Measurements from ENCODE around the gene SPTAN1.
A peak's percentile ranks its signal among the peaks of the same experiment; 100 is the strongest.

The SPTAN1 gene

GRCh38 chr9:128634111-128634510, 81.7 kb downstream of the SPTAN1 start:
- Histone ChIP-seq H3K27ac (ENCODE audit: low read depth, low read length) (no peak overlapping the region), H3K79me1 (ENCODE audit: low read length) (peaks cover 17% of the 10 kb centered on the region), H3K14ac (ENCODE audit: low read length) (no peak overlapping the region), H2BK120ac (ENCODE audit: insufficient read depth, low read length, poor library complexity) (no peak overlapping the region), H2BK12ac (ENCODE audit: low read length) (no peak overlapping the region), H4K91ac (ENCODE audit: low read depth, low read length) (no peak overlapping the region), H4K8ac (ENCODE audit: low read depth, low read length) (no peak overlapping the region), H3K4me3 (ENCODE audit: low read depth, low read length) (no peak overlapping the region), H3K23ac (ENCODE audit: low read length) (no peak overlapping the region), H3K36me3 (ENCODE audit: control insufficient read depth in 1 of 2, insufficient read depth in 2 of 2, low read length in 2 of 2) (peaks cover 61 to 66% of the 10 kb centered on the region in 2 experiments), H3K27me3 (ENCODE audit: insufficient read depth, low read length) (no peaks in the 10 kb centered on the region), H3K18ac (ENCODE audit: low read length) (no peak overlapping the region), H4K12ac (ENCODE audit: low read depth, low read length) (no peak overlapping the region), H2AK5ac (ENCODE audit: low read length) (no peak overlapping the region), H2BK5ac (ENCODE audit: low read depth, low read length, poor library complexity) (no peak overlapping the region), H3K9me3 (ENCODE audit: insufficient read depth, low read depth, low read length) (peaks cover 2% of the 10 kb centered on the region), H3K4ac (ENCODE audit: low read depth, low read length) (no peak overlapping the region), H3K9ac (ENCODE audit: low read length) (no peak overlapping the region), H2AFZ (ENCODE audit: insufficient read depth, low read length, poor library complexity) (no peak overlapping the region), H3K4me1 (ENCODE audit: control insufficient read depth in 1 of 2, insufficient read depth in 2 of 2, low read length in 2 of 2) (peaks cover 14 to 17% of the 10 kb centered on the region in 2 experiments), H3K4me2 (ENCODE audit: low read length) (no peak overlapping the region), H3K79me2 (ENCODE audit: control insufficient read depth, insufficient read depth, low read length, poor library complexity) (no peaks in the 10 kb centered on the region)
- DNase-seq: no peak
- no CpG with 5 or more reads among the region's 10 CpGs for WGBS (ENCODE audit: extremely low coverage, insufficient coverage, insufficient read length)

- H3K27ac ChIP-seq (ENCODE audit: low read depth, low read length): peak overlapping the region; percentile 16
- H3K4me1 ChIP-seq (ENCODE audit: control insufficient read depth in 1 of 2, insufficient read depth in 2 of 2, low read length in 2 of 2): peaks cover 14 to 17% of the 10 kb centered on the region in 2 experiments
- H3K36me3 ChIP-seq (ENCODE audit: control insufficient read depth in 1 of 2, insufficient read depth in 2 of 2, low read length in 2 of 2): peaks cover 54 to 63% of the 10 kb centered on the region in 2 experiments
- peak overlapping the region; percentile 1 for H3K9ac ChIP-seq (ENCODE audit: low read length)
- H2BK5ac ChIP-seq (ENCODE audit: low read depth, low read length, poor library complexity): peak overlapping the region; percentile 22
- WGBS (ENCODE audit: extremely low coverage, insufficient coverage, insufficient read length): no CpG with 5 or more reads among the region's 26 CpGs
- peaks cover 17% of the 10 kb centered on the region for H3K79me1 ChIP-seq (ENCODE audit: low read length)
- H2BK12ac ChIP-seq (ENCODE audit: low read length): peak overlapping the region; percentile 1
- peak overlapping the region; percentile 1 for H3K14ac ChIP-seq (ENCODE audit: low read length)
- H2AFZ ChIP-seq (ENCODE audit: insufficient read depth, low read length, poor library complexity): no peak overlapping the region
- H3K23ac ChIP-seq (ENCODE audit: low read length): no peak overlapping the region
- no peak overlapping the region for H4K12ac ChIP-seq (ENCODE audit: low read depth, low read length)
- peak overlapping the region; percentile 9 for H4K91ac ChIP-seq (ENCODE audit: low read depth, low read length)
- peaks cover 2% of the 10 kb centered on the region for H3K9me3 ChIP-seq (ENCODE audit: insufficient read depth, low read depth, low read length)
- no peak overlapping the region for H3K4me3 ChIP-seq (ENCODE audit: low read depth, low read length)
- peak overlapping the region; percentile 5 for H3K18ac ChIP-seq (ENCODE audit: low read length)
- H3K4ac ChIP-seq (ENCODE audit: low read depth, low read length): no peak overlapping the region
- H4K8ac ChIP-seq (ENCODE audit: low read depth, low read length): peak overlapping the region; percentile 15
- no peaks in the 10 kb centered on the region for H3K79me2 ChIP-seq (ENCODE audit: control insufficient read depth, insufficient read depth, low read length, poor library complexity)
- H3K27me3 ChIP-seq (ENCODE audit: insufficient read depth, low read length): no peaks in the 10 kb centered on the region
- peak overlapping the region; percentile 51 for H2AK5ac ChIP-seq (ENCODE audit: low read length)
- H2BK120ac ChIP-seq (ENCODE audit: insufficient read depth, low read length, poor library complexity): no peak overlapping the region
- no peak for DNase-seq
- H3K4me2 ChIP-seq (ENCODE audit: low read length): peak overlapping the region; percentile 4
Measured at GRCh38 chr9:128634651-128635262, 82.4 kb downstream of the SPTAN1 start.

DNA sequence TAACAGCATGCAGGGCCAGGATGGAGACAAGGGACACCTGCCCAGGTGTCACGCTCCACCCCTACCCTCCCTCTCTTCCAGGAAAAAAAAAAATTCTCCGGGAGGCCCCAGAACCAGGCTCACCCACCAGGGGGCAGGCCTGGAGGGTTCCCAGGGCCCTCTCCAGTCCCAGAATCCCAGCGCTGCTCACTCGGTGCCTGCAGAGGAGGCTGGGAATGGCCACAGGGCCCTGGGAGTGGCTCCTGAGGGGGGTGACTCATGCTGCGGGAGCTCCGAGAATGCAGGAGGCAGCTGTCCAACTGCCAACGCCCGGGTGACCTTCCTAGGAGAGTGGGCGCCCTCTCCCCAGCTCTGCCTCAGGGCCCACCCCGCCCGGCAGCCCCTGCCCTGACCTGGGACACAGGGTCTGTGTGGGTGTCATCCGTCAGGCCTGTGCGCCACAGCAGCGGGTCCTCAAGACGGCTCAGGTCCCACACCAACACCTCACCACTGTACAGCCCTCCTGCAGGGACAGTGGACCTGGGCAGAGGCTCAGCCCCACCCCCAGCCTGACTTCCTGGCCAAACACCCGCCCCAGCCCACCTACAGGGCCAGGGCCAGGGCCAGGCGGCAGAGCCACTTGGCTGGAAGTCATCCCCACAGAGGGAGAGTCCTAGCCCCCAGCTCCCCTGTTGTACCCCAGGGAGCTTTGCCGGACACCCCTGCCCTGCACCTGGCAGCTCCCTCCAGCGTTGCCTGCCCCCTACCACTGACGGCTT, 83.1 kb downstream of the SPTAN1 start:
- Histone ChIP-seq H3K79me1 (ENCODE audit: low read length) (peaks cover 17% of the 10 kb centered on the region), H3K4me2 (ENCODE audit: low read length) (peak overlapping the region; percentile 56)
- WGBS (ENCODE audit: extremely low coverage, insufficient coverage, insufficient read length): no CpG with 5 or more reads among the region's 20 CpGs

GRCh38 chr9:128636024-128636390, 83.6 kb downstream of the SPTAN1 start:
- peak overlapping the region; percentile 32 for H3K4ac ChIP-seq (ENCODE audit: low read depth, low read length)

More for the DNA sequence above, 83.1 kb downstream of the SPTAN1 start:
- peak overlapping the region; percentile 52 for H2BK5ac ChIP-seq (ENCODE audit: low read depth, low read length, poor library complexity)
- peak overlapping the region; percentile 20 for H3K14ac ChIP-seq (ENCODE audit: low read length)
- peak overlapping the region; percentile 15 for H2BK120ac ChIP-seq (ENCODE audit: insufficient read depth, low read length, poor library complexity)
- H2AFZ ChIP-seq (ENCODE audit: insufficient read depth, low read length, poor library complexity): no peak overlapping the region
- no peak overlapping the region for H3K23ac ChIP-seq (ENCODE audit: low read length)
- peaks cover 3% of the 10 kb centered on the region for H3K9me3 ChIP-seq (ENCODE audit: insufficient read depth, low read depth, low read length)
- peak overlapping the region; percentile 20 for H4K8ac ChIP-seq (ENCODE audit: low read depth, low read length)
- H3K18ac ChIP-seq (ENCODE audit: low read length): peak overlapping the region; percentile 18
- peak overlapping the region; percentile 87 for H3K27ac ChIP-seq (ENCODE audit: low read depth, low read length)
- H4K91ac ChIP-seq (ENCODE audit: low read depth, low read length): peak overlapping the region; percentile 68
- no peak overlapping the region for H3K4me3 ChIP-seq (ENCODE audit: low read depth, low read length)
- peaks cover 51 to 61% of the 10 kb centered on the region in 2 experiments for H3K36me3 ChIP-seq (ENCODE audit: control insufficient read depth in 1 of 2, insufficient read depth in 2 of 2, low read length in 2 of 2)
- H2AK5ac ChIP-seq (ENCODE audit: low read length): peak overlapping the region; percentile 32
- H3K4ac ChIP-seq (ENCODE audit: low read depth, low read length): peak overlapping the region; percentile 32
- H3K79me2 ChIP-seq (ENCODE audit: control insufficient read depth, insufficient read depth, low read length, poor library complexity): no peaks in the 10 kb centered on the region
- peak overlapping the region; percentile 6 for H4K12ac ChIP-seq (ENCODE audit: low read depth, low read length)
- peaks cover 14 to 17% of the 10 kb centered on the region in 2 experiments for H3K4me1 ChIP-seq (ENCODE audit: control insufficient read depth in 1 of 2, insufficient read depth in 2 of 2, low read length in 2 of 2)
- H3K9ac ChIP-seq (ENCODE audit: low read length): no peak overlapping the region
- DNase-seq: peak; percentile 99
- peak overlapping the region; percentile 5 for H2BK12ac ChIP-seq (ENCODE audit: low read length)
- no peaks in the 10 kb centered on the region for H3K27me3 ChIP-seq (ENCODE audit: insufficient read depth, low read length)

More at GRCh38 chr9:128636024-128636390, 83.6 kb downstream of the SPTAN1 start:
- Histone ChIP-seq H3K4me3 (ENCODE audit: low read depth, low read length) (no peak overlapping the region), H3K27me3 (ENCODE audit: insufficient read depth, low read length) (no peaks in the 10 kb centered on the region), H3K4me1 (ENCODE audit: control insufficient read depth in 1 of 2, insufficient read depth in 2 of 2, low read length in 2 of 2) (peaks cover 14 to 17% of the 10 kb centered on the region in 2 experiments), H3K23ac (ENCODE audit: low read length) (no peak overlapping the region), H4K12ac (ENCODE audit: low read depth, low read length) (peak overlapping the region; percentile 6), H3K4me2 (ENCODE audit: low read length) (peak overlapping the region; percentile 56), H2BK5ac (ENCODE audit: low read depth, low read length, poor library complexity) (peak overlapping the region; percentile 52), H2BK12ac (ENCODE audit: low read length) (peak overlapping the region; percentile 39), H4K91ac (ENCODE audit: low read depth, low read length) (peak overlapping the region; percentile 68), H3K36me3 (ENCODE audit: control insufficient read depth in 1 of 2, insufficient read depth in 2 of 2, low read length in 2 of 2) (peaks cover 56 to 63% of the 10 kb centered on the region in 2 experiments), H2AK5ac (ENCODE audit: low read length) (peak overlapping the region; percentile 32), H4K8ac (ENCODE audit: low read depth, low read length) (peak overlapping the region; percentile 20), H3K9ac (ENCODE audit: low read length) (no peak overlapping the region), H3K79me1 (ENCODE audit: low read length) (peaks cover 17% of the 10 kb centered on the region), H3K79me2 (ENCODE audit: control insufficient read depth, insufficient read depth, low read length, poor library complexity) (no peaks in the 10 kb centered on the region), H3K14ac (ENCODE audit: low read length) (peak overlapping the region; percentile 34), H2BK120ac (ENCODE audit: insufficient read depth, low read length, poor library complexity) (peak overlapping the region; percentile 37), H3K27ac (ENCODE audit: low read depth, low read length) (peak overlapping the region; percentile 87), H3K9me3 (ENCODE audit: insufficient read depth, low read depth, low read length) (peaks cover 4% of the 10 kb centered on the region), H3K18ac (ENCODE audit: low read length) (peak overlapping the region; percentile 18), H2AFZ (ENCODE audit: insufficient read depth, low read length, poor library complexity) (peak overlapping the region; percentile 38)
- WGBS (ENCODE audit: extremely low coverage, insufficient coverage, insufficient read length): no CpG with 5 or more reads among the region's 16 CpGs
- DNase-seq: peak; percentile 90 to 91
